Measurements from ENCODE around the gene MGAT4A. TPM values are rescaled to one million over a fixed set of nuclear protein-coding genes. Genes with fewer than 3 reads are reported as not detected.

Gene MGAT4A
- total and polyA plus RNA-seq, 10 of the 15 experiments (the other 5 are each of a cell fraction or from before 2014, with no cell fraction given), result 4.3 to 23.4 (median 13.6) TPM

DNA sequence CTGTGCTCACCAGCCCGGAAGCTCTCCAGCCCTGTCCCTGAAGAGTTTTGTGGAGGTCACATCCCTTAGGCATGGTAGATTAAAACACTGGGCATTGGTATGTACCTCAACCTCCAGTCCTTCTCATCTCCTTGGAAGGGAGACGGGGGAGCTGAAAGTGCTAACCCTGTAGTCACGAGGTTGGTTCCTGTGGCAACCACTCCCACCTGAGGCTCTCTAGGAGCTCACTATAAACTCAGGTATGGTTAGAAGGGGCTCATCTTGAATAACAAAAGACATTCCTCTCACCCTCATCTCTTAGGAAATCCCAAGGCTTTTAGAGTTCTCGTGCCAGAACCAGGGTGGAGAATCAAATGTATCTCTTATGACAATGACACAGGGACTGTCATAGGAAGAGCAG is 43.0 kb upstream of the MGAT4A start:
- H3K9ac ChIP-seq (ENCODE audit: control insufficient read depth, insufficient read depth, low read length), result no peak overlapping the region
- RAD21 ChIA-PET (ENCODE audit: unreplicated experiment), result no interaction called here
- peaks cover 16% of the 10 kb centered on the region for H3K4me1 ChIP-seq (ENCODE audit: control insufficient read depth, insufficient read depth, low read length)
- no peak overlapping the region for H2AFZ ChIP-seq (ENCODE audit: control insufficient read depth, low read depth, low read length)
- FAIRE-seq (no peak), ATAC-seq (no peak), DNase-seq (ENCODE audit: low read depth, low spot score) (no peak)
- POLR2A ChIA-PET, result interaction anchor here (1.1 kb wide), 1 partner anchor 46 kb away, joined by 3 read pairs; no protein-coding TSS in a partner anchor
- BruUV-seq (replicated peaks), result no TSS peak
- SMC1A ChIA-PET (ENCODE audit: uncharacterized antibody, unreplicated experiment), result interaction anchor here (2.6 to 3.6 kb wide), 2 partner anchors 12 to 16 kb away, joined by 6 to 26 read pairs; no protein-coding TSS in a partner anchor
- 74% methylated on average over 4 of the region's 4 CpGs for WGBS (ENCODE audit: insufficient coverage, insufficient replicate concordance, low lambda C conversion rate, missing lambda C conversion rate)
- in situ Hi-C loops (cut with MboI), result no loop called here
- no peaks in the 10 kb centered on the region for H3K36me3 ChIP-seq (ENCODE audit: control insufficient read depth in 2 of 2, insufficient read depth in 2 of 2, low read length in 1 of 2)
- CTCF ChIA-PET, result no interaction called here
- H3K4me2 ChIP-seq (ENCODE audit: control insufficient read depth, insufficient read depth), result no peak overlapping the region
- no peaks in the 10 kb centered on the region for H4K20me1 ChIP-seq (ENCODE audit: control insufficient read depth, insufficient read depth)
- no peak overlapping the region for H3K27ac ChIP-seq (ENCODE audit: control insufficient read depth, insufficient read depth)
- H3K27me3 ChIP-seq (replicated peaks in 1 of 2; ENCODE audit: control insufficient read depth in 2 of 2, insufficient read depth in 2 of 2, low read length in 1 of 2), result no peaks in the 10 kb centered on the region
- no peak overlapping the region for H3K4me3 ChIP-seq
- no peaks in the 10 kb centered on the region for H3K79me2 ChIP-seq (ENCODE audit: control insufficient read depth, insufficient read depth, low read length)
- intact Hi-C loops (cut with micrococcal nuclease; ENCODE audit: unreplicated experiment), result loop anchor here (5.0 kb wide), 1 partner anchor 63 kb away; no protein-coding TSS in a partner anchor
- no peaks in the 10 kb centered on the region for H3K9me3 ChIP-seq (replicated peaks; ENCODE audit: control insufficient read depth, insufficient read depth, low read length)
- TF ChIP-seq FOXK2 (IDR thresholded peaks at IDR 0.05) (no peak), POLR2A (IDR thresholded peaks at IDR 0.05; ENCODE audit: low read depth, low read length) (no peak), ESRRA (IDR thresholded peaks at IDR 0.05; ENCODE audit: low read length) (no peak), ZNF274 (IDR thresholded peaks at IDR 0.05; ENCODE audit: insufficient read depth, insufficient read length) (no peak), SREBF1 (IDR thresholded peaks at IDR 0.05; ENCODE audit: low read length) (no peak), MTA2 (IDR thresholded peaks at IDR 0.05; ENCODE audit: low read depth) (no peak), MXI1 (IDR thresholded peaks at IDR 0.05; ENCODE audit: low read depth, low read length) (no peak), KLF5 (IDR thresholded peaks at IDR 0.05; ENCODE audit: partially characterized antibody) (no peak), TCF7 (IDR thresholded peaks at IDR 0.05; ENCODE audit: borderline replicate concordance) (no peak), ZNF622 (IDR thresholded peaks at IDR 0.05) (no peak), NFXL1 (IDR thresholded peaks at IDR 0.05; ENCODE audit: borderline replicate concordance) (no peak), TCF12 (IDR thresholded peaks at IDR 0.05; ENCODE audit: low read depth, low read length) (no peak)
- TF ChIP-seq, protein P1, sequence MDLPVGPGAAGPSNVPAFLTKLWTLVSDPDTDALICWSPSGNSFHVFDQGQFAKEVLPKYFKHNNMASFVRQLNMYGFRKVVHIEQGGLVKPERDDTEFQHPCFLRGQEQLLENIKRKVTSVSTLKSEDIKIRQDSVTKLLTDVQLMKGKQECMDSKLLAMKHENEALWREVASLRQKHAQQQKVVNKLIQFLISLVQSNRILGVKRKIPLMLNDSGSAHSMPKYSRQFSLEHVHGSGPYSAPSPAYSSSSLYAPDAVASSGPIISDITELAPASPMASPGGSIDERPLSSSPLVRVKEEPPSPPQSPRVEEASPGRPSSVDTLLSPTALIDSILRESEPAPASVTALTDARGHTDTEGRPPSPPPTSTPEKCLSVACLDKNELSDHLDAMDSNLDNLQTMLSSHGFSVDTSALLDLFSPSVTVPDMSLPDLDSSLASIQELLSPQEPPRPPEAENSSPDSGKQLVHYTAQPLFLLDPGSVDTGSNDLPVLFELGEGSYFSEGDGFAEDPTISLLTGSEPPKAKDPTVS (IDR thresholded peaks at IDR 0.05; ENCODE audit: low read depth, low read length), result no peak
- TF ChIP-seq, protein P2, sequence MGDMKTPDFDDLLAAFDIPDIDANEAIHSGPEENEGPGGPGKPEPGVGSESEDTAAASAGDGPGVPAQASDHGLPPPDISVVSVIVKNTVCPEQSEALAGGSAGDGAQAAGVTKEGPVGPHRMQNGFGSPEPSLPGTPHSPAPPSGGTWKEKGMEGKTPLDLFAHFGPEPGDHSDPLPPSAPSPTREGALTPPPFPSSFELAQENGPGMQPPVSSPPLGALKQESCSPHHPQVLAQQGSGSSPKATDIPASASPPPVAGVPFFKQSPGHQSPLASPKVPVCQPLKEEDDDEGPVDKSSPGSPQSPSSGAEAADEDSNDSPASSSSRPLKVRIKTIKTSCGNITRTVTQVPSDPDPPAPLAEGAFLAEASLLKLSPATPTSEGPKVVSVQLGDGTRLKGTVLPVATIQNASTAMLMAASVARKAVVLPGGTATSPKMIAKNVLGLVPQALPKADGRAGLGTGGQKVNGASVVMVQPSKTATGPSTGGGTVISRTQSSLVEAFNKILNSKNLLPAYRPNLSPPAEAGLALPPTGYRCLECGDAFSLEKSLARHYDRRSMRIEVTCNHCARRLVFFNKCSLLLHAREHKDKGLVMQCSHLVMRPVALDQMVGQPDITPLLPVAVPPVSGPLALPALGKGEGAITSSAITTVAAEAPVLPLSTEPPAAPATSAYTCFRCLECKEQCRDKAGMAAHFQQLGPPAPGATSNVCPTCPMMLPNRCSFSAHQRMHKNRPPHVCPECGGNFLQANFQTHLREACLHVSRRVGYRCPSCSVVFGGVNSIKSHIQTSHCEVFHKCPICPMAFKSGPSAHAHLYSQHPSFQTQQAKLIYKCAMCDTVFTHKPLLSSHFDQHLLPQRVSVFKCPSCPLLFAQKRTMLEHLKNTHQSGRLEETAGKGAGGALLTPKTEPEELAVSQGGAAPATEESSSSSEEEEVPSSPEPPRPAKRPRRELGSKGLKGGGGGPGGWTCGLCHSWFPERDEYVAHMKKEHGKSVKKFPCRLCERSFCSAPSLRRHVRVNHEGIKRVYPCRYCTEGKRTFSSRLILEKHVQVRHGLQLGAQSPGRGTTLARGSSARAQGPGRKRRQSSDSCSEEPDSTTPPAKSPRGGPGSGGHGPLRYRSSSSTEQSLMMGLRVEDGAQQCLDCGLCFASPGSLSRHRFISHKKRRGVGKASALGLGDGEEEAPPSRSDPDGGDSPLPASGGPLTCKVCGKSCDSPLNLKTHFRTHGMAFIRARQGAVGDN (IDR thresholded peaks at IDR 0.05), result no peak
- TF ChIP-seq, protein P3, sequence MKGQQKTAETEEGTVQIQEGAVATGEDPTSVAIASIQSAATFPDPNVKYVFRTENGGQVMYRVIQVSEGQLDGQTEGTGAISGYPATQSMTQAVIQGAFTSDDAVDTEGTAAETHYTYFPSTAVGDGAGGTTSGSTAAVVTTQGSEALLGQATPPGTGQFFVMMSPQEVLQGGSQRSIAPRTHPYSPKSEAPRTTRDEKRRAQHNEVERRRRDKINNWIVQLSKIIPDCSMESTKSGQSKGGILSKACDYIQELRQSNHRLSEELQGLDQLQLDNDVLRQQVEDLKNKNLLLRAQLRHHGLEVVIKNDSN (IDR thresholded peaks at IDR 0.05; ENCODE audit: borderline replicate concordance, extremely low read length, insufficient read depth, low read depth, low read length), result no peak
- TF ChIP-seq, protein P4, sequence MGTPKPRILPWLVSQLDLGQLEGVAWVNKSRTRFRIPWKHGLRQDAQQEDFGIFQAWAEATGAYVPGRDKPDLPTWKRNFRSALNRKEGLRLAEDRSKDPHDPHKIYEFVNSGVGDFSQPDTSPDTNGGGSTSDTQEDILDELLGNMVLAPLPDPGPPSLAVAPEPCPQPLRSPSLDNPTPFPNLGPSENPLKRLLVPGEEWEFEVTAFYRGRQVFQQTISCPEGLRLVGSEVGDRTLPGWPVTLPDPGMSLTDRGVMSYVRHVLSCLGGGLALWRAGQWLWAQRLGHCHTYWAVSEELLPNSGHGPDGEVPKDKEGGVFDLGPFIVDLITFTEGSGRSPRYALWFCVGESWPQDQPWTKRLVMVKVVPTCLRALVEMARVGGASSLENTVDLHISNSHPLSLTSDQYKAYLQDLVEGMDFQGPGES (IDR thresholded peaks at IDR 0.05), result no peak

All from GM12878 (cell line).